Skeletal muscle tissue (tissue), 4 donors: ENCODE measurements around the gene SLCO4A1. TPM values are rescaled to one million over a fixed set of nuclear protein-coding genes. Genes with fewer than 3 reads are reported as not detected.
A peak's percentile ranks its signal among the peaks of the same experiment; 100 is the strongest.

ENCODE experiments used
- H3K27ac ChIP-seq: one replicate; pipeline ENCODE4 v1.7.0; 2013; ENCODE audit warnings: mild to moderate bottlenecking, low read depth, low read length, inconsistent platforms
- H3K27me3 ChIP-seq, 3 donors: one replicate each; pipeline ENCODE4 v1.7.0; 2013; ENCODE audit warnings: low read length in 3 of 3; ENCODE audit not compliant: control insufficient read depth in 3 of 3, insufficient read depth in 3 of 3
- H3K36me3 ChIP-seq, 3 donors: one replicate each; pipeline ENCODE4 v1.7.0; 2013; ENCODE audit warnings: low read length in 3 of 3; ENCODE audit not compliant: control insufficient read depth in 3 of 3, insufficient read depth in 3 of 3
- H3K4me1 ChIP-seq, 3 donors: one replicate each; pipeline ENCODE4 v1.7.0; 2013; ENCODE audit warnings: low read length in 3 of 3, mild to moderate bottlenecking in 3 of 3; ENCODE audit not compliant: control insufficient read depth in 3 of 3, insufficient read depth in 3 of 3
- H3K4me3 ChIP-seq, 3 donors: one replicate each; pipeline ENCODE4 v1.7.0; 2013; ENCODE audit warnings: low read length in 3 of 3
- H3K9ac ChIP-seq, 3 donors: one replicate each; pipeline ENCODE4 v1.7.0; 2013; ENCODE audit warnings: low read length in 3 of 3, mild to moderate bottlenecking in 3 of 3, moderate library complexity in 2 of 3, low read depth in 1 of 3
- H3K9me3 ChIP-seq, 3 donors: one replicate each; pipeline ENCODE4 v1.7.0; 2013; ENCODE audit warnings: low read length in 3 of 3; ENCODE audit not compliant: control insufficient read depth in 3 of 3
- total RNA-seq: library from RNA; depleted of rRNA; stranded (reverse); fragments of >200 nt; gene quantifications from one replicate; pipeline ENCODE4 v1.2.3, GENCODE V29; 2014
- donor health status: Osteomylitis.

Gene SLCO4A1
- total RNA-seq, 1 donor from 2014 or later: not detected

DNA sequence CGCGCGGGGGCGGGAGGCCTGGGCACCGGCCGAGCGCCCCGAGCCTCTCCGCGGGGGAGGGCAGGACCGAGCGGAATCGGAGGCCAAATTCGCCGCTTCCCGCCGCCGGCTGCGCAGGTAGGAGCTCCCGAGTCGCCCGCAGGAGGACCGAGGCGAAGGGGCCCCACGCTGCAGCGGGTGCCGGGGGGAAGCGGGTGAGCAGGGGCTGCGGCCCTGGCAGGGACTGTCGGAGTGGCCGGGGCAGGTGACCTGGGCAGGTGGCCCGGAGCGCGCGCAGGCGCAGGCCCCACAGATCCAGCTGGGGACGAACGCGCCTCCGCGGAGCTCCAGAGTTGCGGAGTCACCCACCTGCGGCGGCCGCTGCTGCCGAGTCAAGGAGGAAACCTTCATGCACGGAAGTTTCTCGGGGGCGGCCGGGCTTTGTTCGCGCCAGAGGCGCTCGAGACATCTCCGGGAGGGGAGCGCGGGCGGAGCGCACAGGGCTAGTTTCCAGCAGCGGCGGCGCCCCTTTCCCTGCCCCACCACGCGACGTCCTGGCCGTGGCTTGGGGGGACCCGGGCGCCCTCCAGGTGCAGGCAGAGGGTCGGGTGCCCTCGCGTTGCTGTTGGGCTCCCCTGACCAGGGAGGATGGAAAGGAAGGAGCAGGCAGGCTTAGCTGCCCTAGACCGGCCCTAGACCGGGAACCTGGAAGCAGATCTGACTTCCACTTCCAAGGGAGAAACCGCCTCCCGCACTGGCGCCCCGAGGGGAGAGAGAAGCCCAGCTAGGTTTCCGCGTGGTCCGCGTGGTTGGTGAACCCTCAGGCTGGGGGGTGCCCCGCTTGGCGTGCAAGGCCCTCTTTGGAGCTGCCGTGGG lies 590 bp downstream of the SLCO4A1 start:
- Histone ChIP-seq H3K9ac (peak overlapping the region in 2 of 3 donors; percentile 65 to 73), H3K36me3 (no peaks in the 10 kb centered on the region), H3K4me1 (peaks cover 41 to 66% (median 58%) of the 10 kb centered on the region in 3 donors), H3K9me3 (no peaks in the 10 kb centered on the region), H3K27ac (peak overlapping the region; percentile 42), H3K4me3 (peak overlapping the region; percentile 28 to 68 (median 64)), H3K27me3 (peaks cover 4 to 27% (median 8%) of the 10 kb centered on the region in 3 donors)

DNA sequence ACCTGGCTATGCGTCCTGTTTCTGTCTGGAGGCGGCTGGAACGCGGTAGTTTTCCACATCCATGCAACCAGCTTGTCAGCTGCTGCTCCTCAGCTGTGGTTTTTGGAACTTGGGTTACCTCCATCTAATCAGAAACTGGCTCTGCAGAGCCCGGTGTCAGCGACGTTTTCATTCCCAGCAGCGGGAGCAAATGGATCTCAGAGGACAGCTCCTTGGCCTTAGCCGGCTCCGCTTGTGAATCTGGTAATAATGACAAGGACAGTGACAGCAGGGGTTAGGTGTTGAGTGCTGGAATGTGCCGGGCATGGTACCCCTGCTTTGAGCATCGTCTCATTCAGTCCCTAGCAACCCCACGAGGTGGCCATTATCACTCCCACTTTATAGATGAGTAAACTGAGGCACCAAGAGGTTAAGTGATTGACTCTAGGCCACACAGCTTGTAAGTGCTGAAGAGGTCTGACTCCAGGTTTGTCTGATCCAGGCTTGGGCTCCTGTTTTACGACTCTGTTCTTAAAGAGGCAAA lies 1.3 kb downstream of the SLCO4A1 start:
- H3K4me1 ChIP-seq: peaks cover 48 to 67% (median 64%) of the 10 kb centered on the region in 3 donors
- H3K4me3 ChIP-seq: peak overlapping the region; percentile 28 to 68 (median 64)

DNA sequence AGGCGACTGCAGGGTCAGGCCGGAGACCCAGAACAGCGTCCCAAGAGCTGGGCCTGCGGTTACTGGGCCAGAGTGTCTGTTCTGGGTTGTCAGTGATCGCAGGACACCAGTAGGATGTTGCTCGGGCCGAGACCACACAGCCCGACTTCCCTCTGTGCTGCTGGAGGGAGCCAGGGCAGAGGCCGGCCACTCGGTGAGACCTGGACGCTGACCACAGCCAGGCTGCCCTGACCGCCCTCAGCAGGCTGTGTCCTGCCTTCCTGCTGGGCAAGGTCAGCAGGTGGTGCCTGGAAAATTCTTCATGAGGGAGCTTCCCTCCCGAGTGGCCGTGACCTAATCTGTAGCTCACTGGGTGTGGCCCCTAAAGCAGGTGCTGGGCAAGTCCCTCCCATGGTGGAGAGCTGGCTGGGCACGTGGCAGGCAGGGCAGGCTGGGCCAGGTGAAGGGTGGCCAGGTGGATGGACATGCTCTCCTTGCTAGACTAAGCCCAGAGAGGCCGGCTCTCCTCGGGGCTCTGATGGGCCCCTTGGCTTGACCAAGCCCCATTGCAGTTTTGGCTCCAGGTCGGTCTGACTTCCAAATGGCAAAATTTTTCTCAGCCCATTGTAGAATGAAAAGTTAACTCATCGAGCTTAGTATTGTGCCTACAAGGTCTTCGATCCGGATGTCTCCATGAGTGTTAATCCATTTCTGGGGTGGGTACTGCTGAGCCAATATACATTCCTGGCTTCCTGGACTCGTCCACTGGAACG lies 1.9 kb downstream of the SLCO4A1 start:
- Histone ChIP-seq H3K9me3 (no peaks in the 10 kb centered on the region), H3K27me3 (peaks cover 0 to 20% (median 5%) of the 10 kb centered on the region in 3 donors), H3K4me1 (peaks cover 54 to 71% (median 70%) of the 10 kb centered on the region in 3 donors), H3K9ac (peak overlapping the region in 1 of 3 donors; percentile 73), H3K27ac (peak overlapping the region; percentile 42), H3K4me3 (peak overlapping the region; percentile 27 to 35 (median 28)), H3K36me3 (no peaks in the 10 kb centered on the region)

More for the DNA sequence above, 1.3 kb downstream of the SLCO4A1 start:
- Histone ChIP-seq H3K9me3 (no peaks in the 10 kb centered on the region), H3K27me3 (peaks cover 3 to 25% (median 8%) of the 10 kb centered on the region in 3 donors), H3K27ac (peak overlapping the region; percentile 42), H3K36me3 (no peaks in the 10 kb centered on the region), H3K9ac (peak overlapping the region in 2 of 3 donors; percentile 65 to 73)

DNA sequence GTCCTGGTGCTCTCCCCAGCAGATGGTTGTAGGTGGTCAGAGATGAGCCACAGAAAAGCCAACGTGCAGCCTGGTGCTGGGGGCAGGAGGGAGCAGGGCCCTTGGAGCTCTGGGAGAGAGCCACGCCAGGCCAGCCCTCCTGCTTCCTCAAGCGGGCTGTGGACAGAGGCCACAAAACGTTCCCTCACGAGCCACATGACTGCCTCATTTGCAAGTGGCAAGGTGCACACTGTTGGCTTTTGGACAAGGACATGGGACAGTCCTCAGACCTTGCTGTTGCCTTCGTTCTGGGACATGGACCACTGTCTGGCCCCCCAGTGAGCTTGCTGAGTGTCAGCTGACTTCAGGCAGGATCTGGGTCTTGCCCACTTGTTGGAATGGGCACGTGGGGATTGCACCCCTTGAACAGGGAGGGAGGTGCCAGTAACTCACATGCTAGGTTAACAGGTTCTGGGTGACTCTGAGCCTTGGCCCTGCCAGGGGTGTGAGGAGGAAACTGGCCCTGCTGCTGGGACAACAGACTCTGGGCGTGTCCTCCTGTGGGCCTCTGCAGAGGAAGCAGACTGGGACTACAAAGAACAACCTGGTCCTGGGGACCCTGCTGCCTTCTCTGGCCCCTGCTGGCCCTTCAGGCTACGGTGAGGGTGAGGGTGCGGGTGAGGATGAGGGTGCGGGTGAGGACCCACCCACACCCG lies 2.6 kb downstream of the SLCO4A1 start:
- H3K27ac ChIP-seq: peak overlapping the region; percentile 42
- H3K4me1 ChIP-seq: peaks cover 56 to 78% (median 73%) of the 10 kb centered on the region in 3 donors
- peaks cover 0 to 20% (median 5%) of the 10 kb centered on the region in 3 donors for H3K27me3 ChIP-seq
- peak overlapping the region in 1 of 3 donors; percentile 50 for H3K9ac ChIP-seq
- H3K36me3 ChIP-seq: no peaks in the 10 kb centered on the region
- H3K9me3 ChIP-seq: no peaks in the 10 kb centered on the region
- peak overlapping the region in 1 of 3 donors; percentile 35 for H3K4me3 ChIP-seq

DNA sequence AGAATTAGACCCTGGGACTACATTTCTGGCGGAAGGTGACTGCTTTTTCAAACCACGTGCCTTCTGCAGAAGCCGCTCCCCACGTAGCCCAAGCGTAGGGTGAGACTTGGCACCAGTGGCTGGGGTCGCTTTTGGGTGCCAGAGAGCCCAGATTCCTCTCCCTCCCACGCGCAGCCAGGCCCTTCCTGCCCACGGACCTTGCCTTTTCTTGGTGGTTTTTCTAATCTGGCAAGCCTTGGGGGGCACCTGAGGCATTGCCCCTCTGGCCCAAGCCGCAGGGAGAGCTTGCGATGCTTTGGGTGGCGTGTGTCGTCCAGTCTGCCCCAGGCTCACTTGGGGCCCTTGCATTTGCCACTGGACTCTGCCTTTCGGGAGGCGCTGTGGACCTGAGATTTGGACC lies 3.3 kb downstream of the SLCO4A1 start:
- H3K4me3 ChIP-seq: no peak overlapping the region
- H3K4me1 ChIP-seq: peaks cover 56 to 82% (median 74%) of the 10 kb centered on the region in 3 donors
- H3K9me3 ChIP-seq: no peaks in the 10 kb centered on the region
- no peak overlapping the region for H3K27ac ChIP-seq
- H3K36me3 ChIP-seq: no peaks in the 10 kb centered on the region
- peaks cover 0 to 20% (median 4%) of the 10 kb centered on the region in 3 donors for H3K27me3 ChIP-seq
- peak overlapping the region in 1 of 3 donors; percentile 6 for H3K9ac ChIP-seq

DNA sequence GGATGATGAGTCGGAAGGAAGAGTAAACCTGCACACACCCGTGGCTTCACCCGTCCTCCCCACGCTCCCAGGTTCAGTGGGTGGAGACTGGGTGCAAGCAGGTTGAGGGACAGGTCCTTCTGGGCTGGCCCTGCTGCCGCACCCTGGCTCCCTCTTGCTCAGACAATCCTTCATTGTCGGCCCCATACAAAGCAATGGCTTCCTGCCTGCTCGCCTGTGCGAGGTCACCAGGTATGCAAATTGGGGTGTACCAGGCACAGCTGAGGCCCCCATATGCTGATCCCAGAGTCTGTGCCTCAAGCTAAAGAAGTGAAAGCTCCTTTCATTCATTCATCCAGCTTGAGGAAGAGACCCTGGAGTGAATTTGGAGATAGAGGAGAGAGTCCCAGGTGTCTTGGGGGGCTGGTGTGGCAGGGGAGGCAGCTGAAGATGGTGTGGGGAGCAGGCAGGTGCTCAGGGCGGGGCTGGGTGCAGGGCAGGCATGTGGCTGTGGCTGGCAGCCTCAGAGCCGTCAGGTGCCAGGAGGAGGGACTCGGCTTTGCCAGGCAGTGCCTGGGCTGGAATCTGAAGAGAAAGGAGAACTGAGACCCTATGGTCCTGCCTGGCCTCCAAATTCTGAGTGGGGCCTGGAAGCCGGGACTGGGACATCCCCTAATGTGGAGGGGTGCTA lies 4.7 kb downstream of the SLCO4A1 start:
- Histone ChIP-seq H3K27ac (peak overlapping the region; percentile 95), H3K4me1 (peaks cover 58 to 86% (median 79%) of the 10 kb centered on the region in 3 donors), H3K36me3 (no peaks in the 10 kb centered on the region), H3K4me3 (peak overlapping the region; percentile 30 to 58 (median 49)), H3K9ac (peak overlapping the region; percentile 74 to 86 (median 74)), H3K9me3 (no peaks in the 10 kb centered on the region), H3K27me3 (peaks cover 0 to 9% (median 0%) of the 10 kb centered on the region in 3 donors)

DNA sequence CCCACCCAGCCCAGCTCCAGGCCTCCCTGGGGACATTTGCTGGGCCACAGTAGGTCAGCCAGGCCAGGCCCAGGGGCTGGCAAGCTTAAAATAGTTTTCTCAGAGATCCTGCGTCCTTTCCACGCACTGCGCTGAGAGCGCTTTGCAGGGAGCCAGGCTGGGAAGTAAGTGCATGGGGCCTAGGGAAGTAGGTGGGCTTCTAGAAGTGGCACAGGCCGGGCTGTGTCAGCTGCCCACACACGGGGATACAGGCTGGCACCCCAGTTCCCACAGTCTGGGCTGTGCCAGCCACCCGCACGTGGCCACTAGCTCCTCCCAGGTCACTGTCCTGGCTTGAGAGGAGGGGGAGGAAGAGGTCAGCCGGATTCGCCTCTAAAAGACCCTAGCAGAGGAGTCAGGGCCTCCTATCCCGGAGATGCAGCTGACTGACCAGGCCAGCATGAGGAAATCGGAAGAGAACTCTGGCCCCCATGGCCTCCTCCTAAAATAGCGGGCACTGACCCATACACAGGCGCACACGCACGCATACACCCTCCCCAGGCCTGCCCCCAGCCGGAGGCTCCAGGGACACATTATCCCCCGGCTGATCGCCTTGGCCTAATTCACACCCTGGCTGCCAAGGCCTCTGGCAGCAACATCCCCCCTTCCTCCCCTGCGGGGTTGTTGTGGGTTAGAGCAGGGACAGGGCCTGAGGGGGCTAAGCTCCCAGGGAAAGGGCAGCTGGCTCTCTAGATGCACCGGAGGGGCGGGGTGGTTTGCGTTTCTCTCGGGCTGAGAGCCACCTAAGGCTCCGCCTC lies 5.4 kb downstream of the SLCO4A1 start:
- H3K9ac ChIP-seq: peak overlapping the region; percentile 74 to 86 (median 74)
- H3K9me3 ChIP-seq: no peaks in the 10 kb centered on the region
- H3K27me3 ChIP-seq: peaks cover 0 to 9% (median 0%) of the 10 kb centered on the region in 3 donors
- peak overlapping the region; percentile 30 to 58 (median 49) for H3K4me3 ChIP-seq
- no peaks in the 10 kb centered on the region for H3K36me3 ChIP-seq
- H3K4me1 ChIP-seq: peaks cover 60 to 92% (median 82%) of the 10 kb centered on the region in 3 donors
- H3K27ac ChIP-seq: peak overlapping the region; percentile 95

DNA sequence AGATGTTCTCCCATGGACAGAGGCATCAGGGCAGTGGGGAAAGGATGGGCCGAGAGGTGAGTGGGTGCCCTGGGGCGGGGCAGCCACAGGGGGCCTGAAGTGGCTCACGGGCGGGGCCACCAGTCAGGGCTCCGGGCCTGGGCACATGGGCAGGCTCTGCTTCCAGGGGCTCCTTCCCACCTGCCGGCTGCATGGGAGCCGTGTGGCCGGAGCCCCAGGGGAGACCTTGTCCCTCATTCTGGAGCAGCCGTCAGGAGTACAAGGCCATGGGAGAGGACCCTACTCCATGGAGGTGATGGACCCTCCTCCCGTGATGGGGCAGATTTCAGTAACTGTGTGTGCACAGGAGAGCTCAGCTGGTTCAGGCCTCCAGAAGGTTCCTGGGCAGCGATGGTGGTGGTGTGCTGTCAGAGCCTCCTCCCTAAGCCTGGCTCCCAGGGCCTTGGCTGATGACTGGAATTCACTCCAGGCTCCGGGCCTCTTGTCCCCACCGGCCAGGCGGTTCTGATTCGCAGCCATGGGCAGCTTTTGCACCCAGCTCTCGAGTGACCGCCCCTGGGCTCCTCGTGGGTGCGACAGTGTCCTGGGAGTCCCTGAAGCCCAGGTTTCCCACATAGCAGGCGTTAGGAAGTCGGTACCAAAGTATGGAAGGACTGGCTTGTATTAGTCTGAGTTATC lies 6.2 kb downstream of the SLCO4A1 start:
- peak overlapping the region in 2 of 3 donors; percentile 54 to 86 for H3K9ac ChIP-seq
- H3K4me1 ChIP-seq: peaks cover 58 to 94% (median 81%) of the 10 kb centered on the region in 3 donors
- no peaks in the 10 kb centered on the region for H3K9me3 ChIP-seq
- no peaks in the 10 kb centered on the region for H3K36me3 ChIP-seq
- H3K4me3 ChIP-seq: peak overlapping the region in 2 of 3 donors; percentile 49 to 58
- peaks cover 0 to 9% (median 0%) of the 10 kb centered on the region in 3 donors for H3K27me3 ChIP-seq
- peak overlapping the region; percentile 95 for H3K27ac ChIP-seq
